WTC11 (cell line): ENCODE data around the gene CNKSR3. TPM values are rescaled to one million over a fixed set of nuclear protein-coding genes. Genes with fewer than 3 reads are reported as not detected.

ENCODE experiments used
- ATAC-seq: fragments of 200-7000 bp; cut with Tn5 transposase; 2 replicates; pipeline ENCODE4 v1.10.0; 2021; ENCODE audit warnings: mild to moderate bottlenecking, moderate library complexity
- CTCF ChIA-PET: fragments of 300-600 bp; sonication (Branson Sonifier 250); formaldehyde crosslinking; loops from one replicate; lab custom pipeline; 2021; ENCODE audit warnings: antibody characterized with exemption; lab: Charles Lee
- POLR2A ChIA-PET: fragments of 350-600 bp; sonication (Branson Sonifier 250); formaldehyde crosslinking; loops from one replicate; lab custom pipeline; 2021; ENCODE audit warnings: antibody characterized with exemption; lab: Charles Lee
- DNase-seq: peaks from one replicate; pipeline ENCODE4 v3.0.0; 2021; ENCODE audit warnings: low spot score
- H3K27ac Mint-ChIP-seq: 2 replicates; pipeline ENCODE4 v1.8.0; 2021; ENCODE audit warnings: mixed read lengths
- H3K27me3 Mint-ChIP-seq: 2 replicates; pipeline ENCODE4 v1.8.0; 2021; ENCODE audit warnings: low read depth, mild to moderate bottlenecking, moderate library complexity, mixed read lengths
- H3K36me3 Mint-ChIP-seq: 2 replicates; pipeline ENCODE4 v1.8.0; 2021; ENCODE audit warnings: mixed read lengths
- H3K4me1 Mint-ChIP-seq: 2 replicates; pipeline ENCODE4 v1.8.0; 2022; ENCODE audit warnings: mixed read lengths
- H3K4me3 Mint-ChIP-seq: 2 replicates; pipeline ENCODE4 v1.8.0; 2021; ENCODE audit warnings: mild to moderate bottlenecking, moderate library complexity, mixed read lengths
- H3K9me3 Mint-ChIP-seq: 2 replicates; pipeline ENCODE4 v1.8.0; 2021; ENCODE audit warnings: mixed read lengths
- ATF3 ChIP-seq: sonication (generic); formaldehyde crosslinking; conservative IDR thresholded peaks from 2 replicates; pipeline ENCODE4 v1.8.1; 2022; ENCODE audit warnings: mild to moderate bottlenecking, missing genetic modification reagents
- CBFB ChIP-seq: sonication (generic); formaldehyde crosslinking; IDR thresholded peaks from 2 replicates; pipeline ENCODE4 v1.8.1; 2022; ENCODE audit warnings: mild to moderate bottlenecking, low read depth, missing genetic modification reagents
- CREM ChIP-seq: sonication (generic); formaldehyde crosslinking; IDR thresholded peaks from 2 replicates; pipeline ENCODE4 v1.8.1; 2022; ENCODE audit warnings: mild to moderate bottlenecking, missing genetic modification reagents, moderate library complexity
- CTCF ChIP-seq: fragments of 200-600 bp; IDR thresholded peaks from 2 replicates; pipeline ENCODE4 v1.8.0; 2022; ENCODE audit warnings: antibody characterized with exemption
- E2F4 ChIP-seq: sonication (generic); formaldehyde crosslinking; IDR thresholded peaks from 2 replicates; pipeline ENCODE4 v1.8.1; 2022; ENCODE audit warnings: low read depth, mild to moderate bottlenecking, moderate library complexity, missing genetic modification reagents, borderline replicate concordance
- E2F5 ChIP-seq: sonication (generic); formaldehyde crosslinking; IDR thresholded peaks from 2 replicates; pipeline ENCODE4 v1.8.1; 2022; ENCODE audit warnings: mild to moderate bottlenecking, moderate library complexity, missing genetic modification reagents
- GTF2I ChIP-seq: fragments of 250-450 bp; sonication (Bioruptor Pico); conservative IDR thresholded peaks from 2 replicates; pipeline ENCODE4 v1.4.0; 2021; ENCODE audit warnings: mild to moderate bottlenecking
- IRF1 ChIP-seq: sonication (generic); formaldehyde crosslinking; IDR thresholded peaks from 2 replicates; pipeline ENCODE4 v1.8.0; 2023; ENCODE audit warnings: missing genetic modification reagents
- JAZF1 ChIP-seq: fragments of 250-450 bp; sonication (Bioruptor Pico); IDR thresholded peaks from 2 replicates; pipeline ENCODE4 v1.9.0; 2021; ENCODE audit warnings: moderate library complexity, mild to moderate bottlenecking, inconsistent platforms
- JUN ChIP-seq: sonication (generic); formaldehyde crosslinking; IDR thresholded peaks from 2 replicates; pipeline ENCODE4 v1.8.0; 2023; ENCODE audit warnings: mild to moderate bottlenecking, missing genetic modification reagents
- KAT7 ChIP-seq: sonication (generic); formaldehyde crosslinking; IDR thresholded peaks from 2 replicates; pipeline ENCODE4 v1.8.1; 2023; ENCODE audit warnings: missing genetic modification reagents, mild to moderate bottlenecking, borderline replicate concordance
- NR1H2 ChIP-seq: sonication (generic); formaldehyde crosslinking; IDR thresholded peaks from 2 replicates; pipeline ENCODE4 v1.9.0; 2021; ENCODE audit warnings: mild to moderate bottlenecking, moderate library complexity, missing genetic modification reagents
- OVOL2 ChIP-seq: fragments of 250-450 bp; sonication (Bioruptor Pico); IDR thresholded peaks from 2 replicates; pipeline ENCODE4 v1.9.0; 2021; ENCODE audit warnings: mild to moderate bottlenecking, borderline replicate concordance
- PRDM15 ChIP-seq: sonication (generic); formaldehyde crosslinking; IDR thresholded peaks from 2 replicates; pipeline ENCODE4 v1.8.0; 2022; ENCODE audit warnings: missing genetic modification reagents
- ZBTB43 ChIP-seq: sonication (generic); formaldehyde crosslinking; IDR thresholded peaks from 2 replicates; pipeline ENCODE4 v1.8.1; 2023; ENCODE audit warnings: mild to moderate bottlenecking, missing genetic modification reagents
- ZNF219 ChIP-seq: sonication (generic); formaldehyde crosslinking; IDR thresholded peaks from 2 replicates; pipeline ENCODE4 v1.8.0; 2023; ENCODE audit warnings: missing genetic modification reagents, mild to moderate bottlenecking, borderline replicate concordance
- ZNF425 ChIP-seq: fragments of 250-450 bp; sonication (Bioruptor Pico); conservative IDR thresholded peaks from 2 replicates; pipeline ENCODE4 v1.9.0; 2021; ENCODE audit warnings: mild to moderate bottlenecking
- total RNA-seq: library from RNA; stranded (reverse); gene quantifications from 3 replicates; pipeline ENCODE4 v1.2.3, GENCODE V29; 2021

Gene CNKSR3
- total RNA-seq, 1 experiment from 2014 or later: 5.7 TPM

GRCh38 chr6:154536255-154536654 lies 25.8 kb upstream of the CNKSR3 start (continued):
- TF ChIP-seq PRDM15 (CRISPR knock-in tag) (no peak), OVOL2 (no peak), E2F5 (CRISPR knock-in tag) (no peak), KAT7 (CRISPR knock-in tag) (no peak)

- Mint-ChIP-seq H3K9me3 (no peaks in the 10 kb centered on the region), H3K27me3 (peaks cover 37% of the 10 kb centered on the region), H3K27ac (no peak overlapping the region)
- CTCF ChIA-PET: interaction anchor here (3.6 kb wide), 1 partner anchor 35 kb away, joined by 19 read pairs; no protein-coding TSS in a partner anchor
- TF ChIP-seq CTCF (no peak), ZBTB43 (CRISPR knock-in tag) (no peak), ATF3 (no peak), NR1H2 (CRISPR knock-in tag) (no peak), JAZF1 (CRISPR knock-in tag) (no peak), ZNF219 (CRISPR knock-in tag) (no peak), E2F4 (CRISPR knock-in tag) (no peak), CBFB (CRISPR knock-in tag) (no peak), CREM (CRISPR knock-in tag) (no peak), IRF1 (CRISPR knock-in tag) (no peak), JUN (CRISPR knock-in tag) (no peak), ZNF425 (CRISPR knock-in tag) (no peak), GTF2I (CRISPR knock-in tag) (no peak)
- TF ChIP-seq, all 79 proteins: peak for 0
- no peak for DNase-seq
- H3K4me1 Mint-ChIP-seq: peaks cover 27% of the 10 kb centered on the region
- ATAC-seq: no peak
- H3K36me3 Mint-ChIP-seq: no peaks in the 10 kb centered on the region
- POLR2A ChIA-PET: no interaction called here
- no peak overlapping the region for H3K4me3 Mint-ChIP-seq
Measured at GRCh38 chr6:154535851-154536250, 25.4 kb upstream of the CNKSR3 start.
